AG10803 (cell line): ENCODE data around the gene SUFU.

Source experiments
- DNase-seq: peaks from one replicate; pipeline ENCODE4 v3.0.0; 2010; ENCODE audit warnings: low read depth
- H3K4me3 ChIP-seq: 2 replicates; pipeline ENCODE4 v1.5.1; 2011; ENCODE audit warnings: mild to moderate bottlenecking, low read length, control low read depth
- TF ChIP-seq, protein P1 (sequence below): conservative IDR thresholded peaks from 2 replicates; pipeline ENCODE4 v1.5.1; 2011; ENCODE audit warnings: mild to moderate bottlenecking, low read length, control low read depth, inconsistent platforms

The SUFU gene

DNA sequence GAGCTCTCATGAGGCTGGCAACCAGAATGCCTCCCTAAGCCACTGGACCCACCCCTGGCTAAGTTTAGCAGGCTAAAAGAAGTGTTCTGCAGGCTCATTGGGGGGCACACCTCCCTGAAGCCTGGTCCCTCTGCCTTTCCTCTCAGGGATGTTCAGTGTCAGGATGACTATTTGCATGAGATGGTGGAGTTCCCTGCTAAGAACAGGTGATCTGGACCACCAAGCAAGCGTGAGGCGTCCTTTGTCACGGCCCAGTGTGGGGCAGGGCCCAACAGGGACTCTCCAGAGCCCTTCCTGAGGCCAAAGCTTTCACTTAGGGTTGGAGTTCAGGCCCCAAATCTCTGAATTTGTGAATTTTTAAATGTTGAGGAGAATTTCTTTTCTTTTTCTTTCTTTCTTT is 12.0 kb downstream of the SUFU start:
- H3K4me3 ChIP-seq = no peak overlapping the region
- TF ChIP-seq, protein P1, sequence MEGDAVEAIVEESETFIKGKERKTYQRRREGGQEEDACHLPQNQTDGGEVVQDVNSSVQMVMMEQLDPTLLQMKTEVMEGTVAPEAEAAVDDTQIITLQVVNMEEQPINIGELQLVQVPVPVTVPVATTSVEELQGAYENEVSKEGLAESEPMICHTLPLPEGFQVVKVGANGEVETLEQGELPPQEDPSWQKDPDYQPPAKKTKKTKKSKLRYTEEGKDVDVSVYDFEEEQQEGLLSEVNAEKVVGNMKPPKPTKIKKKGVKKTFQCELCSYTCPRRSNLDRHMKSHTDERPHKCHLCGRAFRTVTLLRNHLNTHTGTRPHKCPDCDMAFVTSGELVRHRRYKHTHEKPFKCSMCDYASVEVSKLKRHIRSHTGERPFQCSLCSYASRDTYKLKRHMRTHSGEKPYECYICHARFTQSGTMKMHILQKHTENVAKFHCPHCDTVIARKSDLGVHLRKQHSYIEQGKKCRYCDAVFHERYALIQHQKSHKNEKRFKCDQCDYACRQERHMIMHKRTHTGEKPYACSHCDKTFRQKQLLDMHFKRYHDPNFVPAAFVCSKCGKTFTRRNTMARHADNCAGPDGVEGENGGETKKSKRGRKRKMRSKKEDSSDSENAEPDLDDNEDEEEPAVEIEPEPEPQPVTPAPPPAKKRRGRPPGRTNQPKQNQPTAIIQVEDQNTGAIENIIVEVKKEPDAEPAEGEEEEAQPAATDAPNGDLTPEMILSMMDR = no peak
- no peak for DNase-seq

DNA sequence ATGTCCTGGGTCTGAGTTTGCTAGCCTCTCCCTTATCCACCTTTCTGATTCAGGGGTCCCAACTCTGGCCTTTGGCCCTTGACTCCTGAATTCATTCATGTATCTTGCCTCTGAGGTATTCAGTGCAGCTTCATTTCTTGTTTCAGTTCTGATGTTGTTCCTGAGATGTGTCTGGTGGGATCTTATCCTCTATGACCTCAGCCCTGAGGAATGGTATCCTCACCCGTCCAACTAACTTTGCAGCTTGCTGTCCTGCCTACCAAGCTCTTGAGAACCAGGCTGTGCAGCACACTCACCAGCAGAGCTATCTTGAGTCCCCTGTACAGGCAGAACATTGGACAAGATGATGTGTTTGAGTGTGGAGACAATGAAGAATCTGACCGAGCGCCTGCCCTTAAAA is 13.8 kb downstream of the SUFU start:
- peak; percentile 70 for DNase-seq
- no peak overlapping the region for H3K4me3 ChIP-seq
- TF ChIP-seq, protein P1 = no peak

DNA sequence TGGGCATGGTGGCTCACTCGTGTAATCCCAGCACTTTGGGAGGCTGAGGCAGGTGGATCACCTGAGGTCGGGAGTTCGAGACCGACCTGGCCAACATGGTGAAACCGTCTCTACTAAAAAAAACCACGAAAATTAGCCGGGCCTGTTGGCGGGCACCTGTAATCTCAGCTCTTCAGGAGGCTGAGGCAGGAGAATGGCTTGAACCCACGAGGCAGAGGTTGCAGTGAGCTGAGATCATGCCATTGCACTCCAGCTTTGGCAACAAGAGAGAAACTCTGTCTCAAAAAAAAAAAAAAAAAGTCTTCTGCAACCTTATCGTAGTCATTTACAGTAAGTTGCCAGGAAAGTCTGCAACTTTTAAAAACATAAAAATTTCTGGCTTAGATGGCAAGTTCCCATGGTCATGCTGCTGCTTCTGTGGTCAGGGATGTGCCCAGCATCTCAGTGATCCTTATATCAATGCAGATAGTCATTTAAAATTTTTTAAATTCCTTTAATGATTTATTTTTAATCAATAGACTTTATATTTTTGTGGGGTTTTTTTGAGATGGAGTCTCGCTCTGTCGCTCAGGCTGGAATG is 15.6 kb downstream of the SUFU start:
- H3K4me3 ChIP-seq = no peak overlapping the region
- peak; percentile 83 for DNase-seq
- TF ChIP-seq, protein P1 = no peak

DNA sequence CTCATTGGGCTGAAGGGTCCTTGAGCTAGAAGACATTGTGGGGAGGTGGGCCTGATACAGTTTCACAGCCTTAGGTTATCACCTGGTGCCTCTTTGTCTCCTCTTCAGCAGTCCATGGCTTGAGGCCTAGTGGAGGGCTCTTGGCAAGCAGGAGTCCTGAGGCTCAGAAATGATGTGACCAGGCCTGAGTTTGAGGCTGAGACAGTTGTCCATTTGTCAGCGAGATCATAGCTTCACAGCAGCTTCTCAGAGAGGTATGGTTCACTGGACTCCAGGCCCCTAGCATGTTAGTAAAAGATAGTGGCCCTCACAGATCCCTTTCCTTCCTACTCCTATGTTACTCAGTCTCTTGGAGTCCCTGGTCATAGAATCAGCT is 19.1 kb downstream of the SUFU start:
- TF ChIP-seq, protein P1 = no peak
- H3K4me3 ChIP-seq = no peak overlapping the region
- no peak for DNase-seq

DNA sequence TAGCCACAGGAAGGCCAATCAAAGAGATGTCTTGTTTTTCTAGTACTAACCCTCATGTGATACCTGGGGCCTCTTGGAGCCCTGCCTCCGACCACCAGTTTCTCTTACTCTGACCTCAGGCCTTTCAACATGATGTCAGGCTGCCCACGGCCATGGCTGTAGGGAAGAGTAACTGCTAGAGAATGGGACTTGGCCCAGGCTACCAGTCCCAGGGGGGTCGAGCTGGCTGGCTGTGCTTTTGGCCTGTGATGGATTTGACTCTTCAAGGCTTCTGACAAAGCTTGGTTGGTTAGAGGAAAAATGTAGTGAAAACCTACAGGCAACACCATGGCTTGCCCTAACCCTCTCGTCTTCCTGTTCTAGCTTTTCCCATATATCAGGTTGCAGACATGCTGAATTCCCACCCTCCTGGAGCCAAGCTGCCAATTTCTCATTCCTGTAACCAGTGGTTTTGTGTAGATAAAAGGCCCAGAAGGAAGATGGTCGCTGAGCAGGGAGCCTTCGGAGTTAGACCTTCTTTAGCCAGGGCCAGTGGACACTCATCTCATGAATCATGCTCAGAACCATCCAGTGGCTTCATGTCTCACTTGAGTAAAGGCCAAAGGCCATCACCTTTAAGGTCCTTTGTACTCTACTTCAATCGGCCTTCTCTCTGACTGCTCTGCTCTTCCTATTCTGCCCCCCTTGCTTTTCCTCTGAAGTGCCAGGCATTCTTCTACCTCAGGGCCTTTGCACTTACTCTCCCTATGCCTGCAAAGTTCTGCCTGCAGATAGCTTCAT is 19.7 kb downstream of the SUFU start:
- peak; percentile 64 for DNase-seq
- no peak overlapping the region for H3K4me3 ChIP-seq
- TF ChIP-seq, protein P1 = no peak

DNA sequence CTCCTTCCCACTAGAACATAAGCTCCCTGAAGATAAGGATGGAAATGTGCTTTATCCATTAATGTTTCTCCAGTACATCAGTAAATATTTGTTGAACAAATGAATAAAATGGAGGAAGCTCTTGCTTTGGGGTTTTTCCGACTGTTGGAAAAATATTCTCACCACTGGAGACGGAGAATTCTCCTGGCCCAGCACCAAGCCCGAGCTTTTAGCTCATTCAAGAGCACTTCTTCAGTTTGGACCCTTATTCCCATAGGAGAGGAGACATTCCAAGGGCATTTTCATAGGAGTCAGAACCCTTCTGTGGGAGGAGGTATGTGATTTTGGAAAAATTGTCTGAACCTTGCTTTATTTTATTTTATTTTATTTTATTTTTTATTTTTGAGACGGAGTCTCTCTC is 21.0 kb downstream of the SUFU start:
- TF ChIP-seq, protein P1 = no peak
- no peak for DNase-seq
- H3K4me3 ChIP-seq = no peak overlapping the region

DNA sequence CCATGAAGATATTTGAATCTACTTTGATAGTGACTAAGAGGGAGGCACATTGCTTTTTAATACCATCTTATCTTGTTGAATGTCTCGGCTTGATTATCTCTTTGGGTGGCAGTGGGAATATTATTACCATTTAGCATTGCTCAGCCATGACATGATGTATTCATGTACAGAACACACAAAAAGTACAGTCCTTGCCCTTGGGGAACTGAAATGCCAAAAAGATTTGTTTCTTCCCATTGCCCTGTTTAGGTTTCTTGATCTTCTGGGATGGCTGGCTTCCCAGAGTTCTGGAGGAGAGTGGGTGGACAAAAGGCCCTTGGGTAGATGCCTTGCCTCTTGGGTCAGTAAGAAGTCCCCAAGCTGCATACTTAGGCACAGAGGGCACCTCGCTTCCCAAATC is 23.8 kb downstream of the SUFU start:
- no peak for DNase-seq
- TF ChIP-seq, protein P1 = no peak
- H3K4me3 ChIP-seq = no peak overlapping the region
